Measurements from ENCODE around the gene ZNF569.

DNA sequence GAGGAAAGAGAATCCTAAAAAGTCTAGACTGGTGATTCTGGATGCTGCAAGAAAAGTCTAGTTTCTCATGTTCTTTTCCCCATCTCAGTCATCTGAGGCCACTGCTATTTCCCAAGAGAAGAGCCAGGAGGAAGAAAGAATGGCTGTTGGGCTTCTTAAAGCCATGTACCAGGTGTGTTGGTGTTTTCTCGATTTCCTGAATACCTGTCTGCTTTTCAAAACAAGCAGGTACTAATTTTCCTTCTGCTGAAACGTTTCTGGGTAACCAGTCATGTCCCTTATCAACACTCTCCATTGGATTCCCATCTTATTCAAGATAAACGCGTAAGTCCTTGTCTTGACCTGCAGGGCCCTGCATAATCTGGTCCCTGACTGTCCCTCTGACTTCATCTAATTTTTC is 3.0 kb upstream of the ZNF569 start:
- TF ChIP-seq POLR2AphosphoS5 (IDR thresholded peaks at IDR 0.05; ENCODE audit: insufficient read depth in 1 of 2, low read depth in 1 of 2) (no peak), CTCF (IDR thresholded peaks at IDR 0.05) (no peak)
